GM12801 (cell line): ENCODE data around the gene WWC2.

Experiments
- TF ChIP-seq, protein P1 (sequence below): IDR thresholded peaks from one replicate; pipeline ENCODE4 v1.5.1; 2011; ENCODE audit warnings: control low read depth; ENCODE audit not compliant: insufficient read length; ENCODE audit errors: extremely low read depth

Gene WWC2

DNA sequence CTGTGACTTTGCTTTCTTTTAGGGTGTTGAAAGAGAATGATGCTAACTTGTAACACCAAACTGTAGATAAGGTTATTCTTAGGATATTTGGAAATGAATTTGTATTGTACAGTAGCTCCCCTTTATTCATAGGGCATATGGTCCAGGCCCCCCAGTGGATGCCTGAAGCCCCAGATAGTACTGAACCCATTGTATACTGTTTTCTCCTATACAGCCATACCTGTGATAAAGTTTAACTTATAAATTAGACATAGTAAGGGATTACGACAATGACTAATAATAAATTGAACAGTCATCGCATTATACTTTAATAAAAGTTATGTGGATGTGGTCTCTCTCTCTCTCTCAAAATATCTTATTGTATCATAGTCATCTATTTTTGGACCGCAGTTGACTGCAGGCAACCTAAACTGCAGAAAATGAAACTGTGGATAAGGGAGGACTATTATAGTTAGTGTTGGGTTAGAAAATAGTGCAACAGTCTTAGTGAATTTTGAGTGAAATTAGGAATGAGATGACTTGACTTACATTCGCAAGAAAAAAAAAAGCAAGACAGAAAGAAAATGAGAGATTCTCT lies 115.9 kb downstream of the WWC2 start:
- TF ChIP-seq, protein P1, sequence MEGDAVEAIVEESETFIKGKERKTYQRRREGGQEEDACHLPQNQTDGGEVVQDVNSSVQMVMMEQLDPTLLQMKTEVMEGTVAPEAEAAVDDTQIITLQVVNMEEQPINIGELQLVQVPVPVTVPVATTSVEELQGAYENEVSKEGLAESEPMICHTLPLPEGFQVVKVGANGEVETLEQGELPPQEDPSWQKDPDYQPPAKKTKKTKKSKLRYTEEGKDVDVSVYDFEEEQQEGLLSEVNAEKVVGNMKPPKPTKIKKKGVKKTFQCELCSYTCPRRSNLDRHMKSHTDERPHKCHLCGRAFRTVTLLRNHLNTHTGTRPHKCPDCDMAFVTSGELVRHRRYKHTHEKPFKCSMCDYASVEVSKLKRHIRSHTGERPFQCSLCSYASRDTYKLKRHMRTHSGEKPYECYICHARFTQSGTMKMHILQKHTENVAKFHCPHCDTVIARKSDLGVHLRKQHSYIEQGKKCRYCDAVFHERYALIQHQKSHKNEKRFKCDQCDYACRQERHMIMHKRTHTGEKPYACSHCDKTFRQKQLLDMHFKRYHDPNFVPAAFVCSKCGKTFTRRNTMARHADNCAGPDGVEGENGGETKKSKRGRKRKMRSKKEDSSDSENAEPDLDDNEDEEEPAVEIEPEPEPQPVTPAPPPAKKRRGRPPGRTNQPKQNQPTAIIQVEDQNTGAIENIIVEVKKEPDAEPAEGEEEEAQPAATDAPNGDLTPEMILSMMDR, result no peak

DNA sequence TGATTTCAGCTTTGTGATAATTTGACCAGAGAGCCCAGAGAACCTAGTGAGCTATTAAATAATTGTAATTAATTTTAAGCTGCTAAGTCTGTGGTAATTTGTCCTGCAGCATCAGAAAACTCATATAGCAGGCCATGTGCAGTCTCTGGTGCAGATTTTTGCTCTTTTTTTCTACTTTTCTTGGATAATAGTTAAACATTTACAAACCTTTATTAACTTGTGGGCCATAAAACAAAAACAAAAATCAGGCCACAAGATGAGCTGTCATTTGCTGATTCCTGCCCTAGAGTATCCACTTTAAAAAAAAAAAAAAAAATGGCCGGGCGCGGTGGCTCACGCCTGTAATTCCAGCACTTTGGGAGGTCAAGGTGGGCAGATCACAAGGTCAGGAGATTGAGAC lies 121.2 kb downstream of the WWC2 start:
- TF ChIP-seq, protein P1, result no peak

DNA sequence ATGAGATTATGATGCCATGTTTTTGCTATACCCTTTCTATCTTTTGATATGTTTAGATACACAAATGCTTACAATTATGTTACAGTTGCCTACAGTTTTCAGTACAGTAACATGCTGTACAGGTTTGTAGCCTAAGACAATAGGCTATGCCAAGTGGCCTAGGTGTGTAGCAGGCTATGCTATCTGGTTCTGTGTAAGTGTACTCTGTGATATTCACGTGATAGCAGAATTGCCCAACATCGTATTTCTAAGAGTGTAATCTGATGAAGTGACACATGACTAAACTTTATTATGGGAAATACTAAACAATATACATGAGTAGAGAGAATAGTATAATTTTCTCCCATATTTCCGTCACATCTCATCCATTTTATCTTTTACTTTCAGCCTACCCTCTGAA lies 124.0 kb downstream of the WWC2 start:
- TF ChIP-seq, protein P1, result no peak

DNA sequence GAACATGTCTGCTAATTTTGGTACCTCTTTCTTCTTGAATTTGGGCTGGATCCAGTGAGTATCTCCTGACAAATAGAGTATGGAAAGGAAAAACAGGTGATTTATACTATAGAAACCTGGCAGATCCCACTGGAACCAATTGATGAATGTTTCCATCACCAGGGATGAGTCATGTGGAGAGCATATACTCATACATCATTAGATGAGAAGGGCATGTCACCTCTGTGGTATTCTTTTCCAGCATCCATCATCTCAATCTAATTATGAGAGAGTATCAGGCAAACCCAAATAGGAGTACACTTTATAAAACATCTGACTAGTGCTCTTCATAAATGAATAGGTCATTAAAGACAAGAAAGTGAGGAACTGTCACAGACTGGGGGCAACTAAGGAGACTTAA lies 130.3 kb downstream of the WWC2 start:
- TF ChIP-seq, protein P1, result no peak

DNA sequence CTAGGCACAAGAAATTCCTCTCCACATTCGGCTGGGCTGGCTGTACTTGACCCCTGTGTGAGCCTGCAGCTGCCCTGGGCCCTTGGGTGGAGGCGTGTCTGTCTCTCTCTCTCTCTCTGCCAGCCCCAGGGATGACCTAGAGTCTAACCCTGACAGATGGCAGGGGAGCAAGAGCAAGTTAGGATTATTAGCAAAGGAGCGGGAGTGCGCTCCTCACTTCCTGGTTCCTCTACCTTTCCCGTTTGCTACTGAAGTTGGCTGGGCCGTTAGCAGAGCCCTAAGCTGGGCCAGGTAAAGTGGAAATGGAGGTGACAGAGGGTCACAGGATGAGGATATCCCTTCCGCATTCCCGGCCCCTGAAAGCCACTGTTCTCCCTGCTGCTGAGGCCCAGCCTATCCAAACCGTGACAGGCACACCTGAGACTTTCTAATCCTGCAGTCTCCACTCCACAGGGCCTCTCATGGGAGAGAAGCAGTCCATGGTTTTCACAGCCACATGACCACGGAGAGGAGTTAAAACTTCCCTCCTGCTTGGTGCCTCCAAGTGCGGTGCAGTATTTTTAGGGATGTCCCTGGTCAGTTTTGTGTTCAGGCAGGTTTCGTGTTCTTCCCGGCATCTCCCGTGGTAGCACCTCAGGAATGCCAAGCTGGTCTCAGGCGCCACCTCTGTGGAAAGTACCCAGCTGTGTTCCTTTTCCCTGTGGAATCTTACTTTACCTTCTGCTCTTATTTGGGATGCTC lies 141.7 kb downstream of the WWC2 start:
- TF ChIP-seq, protein P1, result no peak

DNA sequence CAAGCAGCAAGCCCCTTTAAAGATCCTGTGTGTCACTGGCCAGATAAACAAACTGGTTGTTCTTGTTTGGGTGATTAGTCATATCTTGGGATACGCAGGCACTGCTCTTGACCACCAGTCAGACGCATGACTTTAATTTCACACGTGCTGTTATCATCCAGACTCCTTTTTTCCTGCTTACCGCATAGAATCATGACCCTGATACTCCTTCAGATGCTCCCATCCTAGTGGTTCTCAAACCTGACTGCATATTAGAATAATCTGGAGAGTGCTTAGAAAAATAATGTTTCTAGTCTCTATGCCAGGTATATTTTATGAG lies 142.2 kb downstream of the WWC2 start:
- TF ChIP-seq, protein P1, result no peak

DNA sequence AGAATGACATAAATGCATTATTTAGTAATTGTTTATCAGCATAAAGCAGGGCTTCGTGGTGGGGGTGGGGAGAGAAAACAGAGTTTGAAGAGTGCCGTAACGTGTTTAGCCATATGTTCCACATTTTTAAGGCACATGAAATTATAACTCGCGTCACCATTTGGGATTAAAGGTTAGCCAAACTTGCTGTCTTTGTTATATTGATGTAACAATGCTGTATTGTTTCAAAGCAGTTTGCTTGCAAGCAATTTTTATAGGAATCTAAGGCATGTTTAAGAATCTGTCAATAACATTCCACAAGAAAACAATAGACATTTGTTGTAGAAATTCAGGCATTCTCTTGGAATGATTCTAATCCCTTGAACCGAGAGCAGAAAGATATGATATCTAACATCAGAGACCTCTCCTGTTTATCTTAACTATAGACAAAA lies 142.7 kb downstream of the WWC2 start:
- TF ChIP-seq, protein P1, result no peak

DNA sequence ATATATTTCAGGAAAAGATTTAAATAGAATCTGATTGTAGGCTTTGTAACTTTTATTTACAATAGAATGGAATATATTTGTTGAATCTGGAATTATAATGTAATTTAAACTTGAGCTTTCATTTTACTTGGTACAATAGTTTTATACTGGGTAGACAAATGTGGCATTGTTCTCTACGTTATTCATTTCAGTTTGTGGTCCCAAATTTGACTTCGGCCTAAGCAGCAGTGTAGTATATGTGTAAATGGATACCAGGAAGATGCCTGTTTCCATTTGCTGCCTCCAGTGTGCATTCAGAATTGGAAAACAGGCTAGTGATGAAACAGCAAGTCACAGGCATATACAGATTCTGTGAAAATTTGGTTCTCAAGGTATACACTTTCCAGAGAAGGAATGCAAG lies 143.2 kb downstream of the WWC2 start:
- TF ChIP-seq, protein P1, result no peak
